Gastrocnemius medialis (tissue), 4 donors: ENCODE results near the gene ANKRD31.

Experiments
- POLR2A ChIP-seq, 2 donors: fragments of 450-650 bp; IDR thresholded peaks; one replicate each; pipeline ENCODE4 v1.6.1; 2017; ENCODE audit warnings: antibody characterized with exemption in 2 of 2, mild to moderate bottlenecking in 2 of 2, moderate library complexity in 2 of 2
- TF ChIP-seq, protein P1 (sequence below), 5 experiments: fragments of 450-650 bp in 3 of 5; fragments of 200-600 bp in 2 of 5; sonication (generic) in 2 of 5; IDR thresholded peaks in 4 of 5; conservative IDR thresholded peaks in 1 of 5; 1 replicate in 4 of 5; 2 replicates in 1 of 5; pipeline ENCODE4 v1.5.1; 2016 to 2019; ENCODE audit warnings: antibody characterized with exemption in 5 of 5, mild to moderate bottlenecking in 3 of 5, moderate library complexity in 3 of 5

DNA sequence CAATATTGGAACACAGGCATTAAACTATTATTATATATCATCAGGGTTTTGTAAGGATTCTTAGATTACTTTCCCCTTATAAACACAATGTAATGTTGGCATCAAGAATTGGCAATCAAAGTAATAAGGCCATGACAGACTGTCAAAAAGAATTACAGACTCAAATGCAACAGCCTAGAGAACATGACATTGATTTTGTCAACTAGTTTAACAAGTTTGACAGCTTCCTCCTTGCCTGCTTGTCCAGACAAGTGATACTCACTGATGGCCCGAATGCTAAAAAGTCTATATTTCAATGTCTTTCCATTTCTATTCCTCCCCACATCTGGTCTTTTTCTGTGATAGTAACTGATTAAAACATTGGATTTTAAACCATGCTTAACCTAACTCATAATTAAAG is 6.4 kb upstream of the ANKRD31 start:
- TF ChIP-seq, protein P1, sequence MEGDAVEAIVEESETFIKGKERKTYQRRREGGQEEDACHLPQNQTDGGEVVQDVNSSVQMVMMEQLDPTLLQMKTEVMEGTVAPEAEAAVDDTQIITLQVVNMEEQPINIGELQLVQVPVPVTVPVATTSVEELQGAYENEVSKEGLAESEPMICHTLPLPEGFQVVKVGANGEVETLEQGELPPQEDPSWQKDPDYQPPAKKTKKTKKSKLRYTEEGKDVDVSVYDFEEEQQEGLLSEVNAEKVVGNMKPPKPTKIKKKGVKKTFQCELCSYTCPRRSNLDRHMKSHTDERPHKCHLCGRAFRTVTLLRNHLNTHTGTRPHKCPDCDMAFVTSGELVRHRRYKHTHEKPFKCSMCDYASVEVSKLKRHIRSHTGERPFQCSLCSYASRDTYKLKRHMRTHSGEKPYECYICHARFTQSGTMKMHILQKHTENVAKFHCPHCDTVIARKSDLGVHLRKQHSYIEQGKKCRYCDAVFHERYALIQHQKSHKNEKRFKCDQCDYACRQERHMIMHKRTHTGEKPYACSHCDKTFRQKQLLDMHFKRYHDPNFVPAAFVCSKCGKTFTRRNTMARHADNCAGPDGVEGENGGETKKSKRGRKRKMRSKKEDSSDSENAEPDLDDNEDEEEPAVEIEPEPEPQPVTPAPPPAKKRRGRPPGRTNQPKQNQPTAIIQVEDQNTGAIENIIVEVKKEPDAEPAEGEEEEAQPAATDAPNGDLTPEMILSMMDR (IDR thresholded peaks at IDR 0.05 in 4 of 5, conservative IDR thresholded peaks at IDR 0.05 in 1 of 5) = no peak
- no peak for TF ChIP-seq POLR2A (IDR thresholded peaks at IDR 0.05)
